ENCODE results near the gene GSTM2. TPM values are rescaled to one million over a fixed set of nuclear protein-coding genes. Genes with fewer than 3 reads are reported as not detected.
A peak's percentile ranks its signal among the peaks of the same experiment; 100 is the strongest.

The GSTM2 gene
- total and polyA plus RNA-seq, 4 donors, result 7.1 to 15.1 (median 7.9) TPM

DNA sequence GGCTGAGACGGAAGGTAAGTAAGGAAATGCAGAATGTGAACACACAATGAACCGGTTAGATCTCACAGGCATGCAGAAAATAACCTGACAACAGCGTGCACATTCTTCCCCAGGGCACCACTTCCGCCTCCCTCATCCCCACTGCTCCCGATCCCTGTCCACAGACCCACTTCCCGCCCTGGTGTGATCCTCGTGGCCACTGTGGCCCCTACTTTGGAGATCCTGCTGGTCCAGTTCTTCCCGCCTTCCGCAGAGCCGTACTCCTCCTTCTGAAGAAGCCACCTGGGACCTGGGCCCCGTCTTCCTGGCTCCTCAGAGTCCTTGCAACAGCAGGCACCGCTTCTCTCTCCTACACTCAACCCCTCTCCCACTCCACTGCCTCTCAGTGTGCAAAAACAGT is 13.3 kb upstream of the GSTM2 start:
- Histone ChIP-seq H3K27me3 (ENCODE audit: control insufficient read depth in 4 of 4, insufficient read depth in 4 of 4, low read length in 3 of 4) (no peaks in the 10 kb centered on the region), H3K9ac (ENCODE audit: low read depth in 1 of 2, low read length in 2 of 2) (no peak overlapping the region), H3K27ac (ENCODE audit: low read depth in 1 of 2, low read length in 2 of 2) (no peak overlapping the region), H3K9me3 (ENCODE audit: control insufficient read depth in 4 of 4, low read length in 3 of 4) (no peaks in the 10 kb centered on the region), H3K36me3 (ENCODE audit: control insufficient read depth in 4 of 4, insufficient read depth in 3 of 4, low read depth in 1 of 4, low read length in 3 of 4) (peaks cover 0 to 7% (median under 1%) of the 10 kb centered on the region in 4 donors), H3K4me1 (ENCODE audit: control insufficient read depth in 4 of 4, insufficient read depth in 4 of 4, low read length in 3 of 4) (peaks cover 6 to 21% (median 12%) of the 10 kb centered on the region in 4 donors), H3K4me3 (ENCODE audit: low read depth in 1 of 3, low read length in 3 of 3) (no peak overlapping the region)
- TF ChIP-seq, protein P1, sequence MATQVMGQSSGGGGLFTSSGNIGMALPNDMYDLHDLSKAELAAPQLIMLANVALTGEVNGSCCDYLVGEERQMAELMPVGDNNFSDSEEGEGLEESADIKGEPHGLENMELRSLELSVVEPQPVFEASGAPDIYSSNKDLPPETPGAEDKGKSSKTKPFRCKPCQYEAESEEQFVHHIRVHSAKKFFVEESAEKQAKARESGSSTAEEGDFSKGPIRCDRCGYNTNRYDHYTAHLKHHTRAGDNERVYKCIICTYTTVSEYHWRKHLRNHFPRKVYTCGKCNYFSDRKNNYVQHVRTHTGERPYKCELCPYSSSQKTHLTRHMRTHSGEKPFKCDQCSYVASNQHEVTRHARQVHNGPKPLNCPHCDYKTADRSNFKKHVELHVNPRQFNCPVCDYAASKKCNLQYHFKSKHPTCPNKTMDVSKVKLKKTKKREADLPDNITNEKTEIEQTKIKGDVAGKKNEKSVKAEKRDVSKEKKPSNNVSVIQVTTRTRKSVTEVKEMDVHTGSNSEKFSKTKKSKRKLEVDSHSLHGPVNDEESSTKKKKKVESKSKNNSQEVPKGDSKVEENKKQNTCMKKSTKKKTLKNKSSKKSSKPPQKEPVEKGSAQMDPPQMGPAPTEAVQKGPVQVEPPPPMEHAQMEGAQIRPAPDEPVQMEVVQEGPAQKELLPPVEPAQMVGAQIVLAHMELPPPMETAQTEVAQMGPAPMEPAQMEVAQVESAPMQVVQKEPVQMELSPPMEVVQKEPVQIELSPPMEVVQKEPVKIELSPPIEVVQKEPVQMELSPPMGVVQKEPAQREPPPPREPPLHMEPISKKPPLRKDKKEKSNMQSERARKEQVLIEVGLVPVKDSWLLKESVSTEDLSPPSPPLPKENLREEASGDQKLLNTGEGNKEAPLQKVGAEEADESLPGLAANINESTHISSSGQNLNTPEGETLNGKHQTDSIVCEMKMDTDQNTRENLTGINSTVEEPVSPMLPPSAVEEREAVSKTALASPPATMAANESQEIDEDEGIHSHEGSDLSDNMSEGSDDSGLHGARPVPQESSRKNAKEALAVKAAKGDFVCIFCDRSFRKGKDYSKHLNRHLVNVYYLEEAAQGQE (IDR thresholded peaks at IDR 0.05), result no peak
- WGBS, result 94% methylated on average over 12 of the region's 12 CpGs
- DNase-seq (ENCODE audit: low spot score), result no peak

DNA sequence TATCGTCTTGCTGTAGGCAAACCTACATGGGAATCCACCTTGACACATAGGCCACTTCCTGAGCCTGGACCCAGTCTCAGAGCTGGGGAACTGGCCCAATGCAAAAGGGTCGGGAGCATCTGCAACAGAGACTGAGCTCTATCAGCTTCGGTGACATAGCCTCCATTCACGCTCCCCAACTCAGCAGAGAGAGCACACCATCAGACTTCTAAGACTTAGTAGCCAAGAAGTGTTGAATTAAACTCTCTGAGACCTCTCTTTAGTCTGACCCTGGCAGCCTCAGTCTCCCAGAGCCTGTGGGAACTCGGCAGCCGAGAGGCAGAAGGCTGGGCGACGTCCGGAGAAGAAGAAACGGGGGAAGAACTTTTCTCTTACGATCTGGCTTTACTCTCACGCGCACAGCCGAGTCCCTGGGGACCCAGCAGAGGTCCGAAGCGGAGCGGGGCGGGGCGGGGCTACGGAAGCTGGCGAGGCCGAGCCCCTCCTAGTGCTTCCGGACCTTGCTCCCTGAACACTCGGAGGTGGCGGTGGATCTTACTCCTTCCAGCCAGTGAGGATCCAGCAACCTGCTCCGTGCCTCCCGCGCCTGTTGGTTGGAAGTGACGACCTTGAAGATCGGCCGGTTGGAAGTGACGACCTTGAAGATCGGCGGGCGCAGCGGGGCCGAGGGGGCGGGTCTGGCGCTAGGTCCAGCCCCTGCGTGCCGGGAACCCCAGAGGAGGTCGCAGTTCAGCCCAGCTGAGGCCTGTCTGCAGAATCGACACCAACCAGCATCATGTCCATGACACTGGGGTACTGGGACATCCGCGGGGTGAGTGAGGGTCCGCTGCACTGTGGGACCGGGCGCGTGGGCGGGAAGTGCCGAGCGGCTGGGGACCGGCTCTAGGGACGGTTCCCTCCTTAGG is 12.0 kb upstream of the GSTM2 start, which contains the start of gene GSTM4:
TSS of gene GSTM4 (plus strand) at position 485 of the 905 bp plus-strand sequence. CDS start at position 776, 291 bp downstream.
- H3K9me3 ChIP-seq (ENCODE audit: control insufficient read depth in 4 of 4, low read length in 3 of 4), result no peaks in the 10 kb centered on the region
- DNase-seq (ENCODE audit: low spot score), result peak; percentile 80
- peak within 1 kb of the TSS; percentile 82 to 87 for H3K27ac ChIP-seq (ENCODE audit: low read depth in 1 of 2, low read length in 2 of 2)
- peak within 1 kb of the TSS; percentile 68 to 94 for H3K9ac ChIP-seq (ENCODE audit: low read depth in 1 of 2, low read length in 2 of 2)
- no peaks in the 10 kb centered on the region for H3K27me3 ChIP-seq (ENCODE audit: control insufficient read depth in 4 of 4, insufficient read depth in 4 of 4, low read length in 3 of 4)
- 1% methylated on average over 54 of the region's 54 CpGs for WGBS
- peaks cover 0 to 17% (median 2%) of the 10 kb centered on the region in 4 donors for H3K36me3 ChIP-seq (ENCODE audit: control insufficient read depth in 4 of 4, insufficient read depth in 3 of 4, low read depth in 1 of 4, low read length in 3 of 4)
- TF ChIP-seq, protein P2, sequence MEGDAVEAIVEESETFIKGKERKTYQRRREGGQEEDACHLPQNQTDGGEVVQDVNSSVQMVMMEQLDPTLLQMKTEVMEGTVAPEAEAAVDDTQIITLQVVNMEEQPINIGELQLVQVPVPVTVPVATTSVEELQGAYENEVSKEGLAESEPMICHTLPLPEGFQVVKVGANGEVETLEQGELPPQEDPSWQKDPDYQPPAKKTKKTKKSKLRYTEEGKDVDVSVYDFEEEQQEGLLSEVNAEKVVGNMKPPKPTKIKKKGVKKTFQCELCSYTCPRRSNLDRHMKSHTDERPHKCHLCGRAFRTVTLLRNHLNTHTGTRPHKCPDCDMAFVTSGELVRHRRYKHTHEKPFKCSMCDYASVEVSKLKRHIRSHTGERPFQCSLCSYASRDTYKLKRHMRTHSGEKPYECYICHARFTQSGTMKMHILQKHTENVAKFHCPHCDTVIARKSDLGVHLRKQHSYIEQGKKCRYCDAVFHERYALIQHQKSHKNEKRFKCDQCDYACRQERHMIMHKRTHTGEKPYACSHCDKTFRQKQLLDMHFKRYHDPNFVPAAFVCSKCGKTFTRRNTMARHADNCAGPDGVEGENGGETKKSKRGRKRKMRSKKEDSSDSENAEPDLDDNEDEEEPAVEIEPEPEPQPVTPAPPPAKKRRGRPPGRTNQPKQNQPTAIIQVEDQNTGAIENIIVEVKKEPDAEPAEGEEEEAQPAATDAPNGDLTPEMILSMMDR (IDR thresholded peaks at IDR 0.05; ENCODE audit: low read depth, low read length, missing input control), result no peak
- TF ChIP-seq TAF1 (conservative IDR thresholded peaks at IDR 0.05) (peak; percentile 67), SP1 (IDR thresholded peaks at IDR 0.05) (peak; percentile 82), YY1 (IDR thresholded peaks at IDR 0.05) (peak; percentile 83), EGR1 (IDR thresholded peaks at IDR 0.05; ENCODE audit: low read depth in 2 of 2) (no peak), FOXA1 (IDR thresholded peaks at IDR 0.05) (no peak), FOXA2 (IDR thresholded peaks at IDR 0.05) (no peak), HNF4A (conservative IDR thresholded peaks at IDR 0.05) (peak; percentile 81 to 86), HNF4G (IDR thresholded peaks at IDR 0.05) (peak; percentile 81), RXRA (IDR thresholded peaks at IDR 0.05) (peak in 1 of 2 donors; percentile 56), JUND (IDR thresholded peaks at IDR 0.05) (no peak), RAD21 (IDR thresholded peaks at IDR 0.05) (peak; percentile 34 to 36), GABPA (IDR thresholded peaks at IDR 0.05 in 1 of 2, conservative IDR thresholded peaks at IDR 0.05 in 1 of 2) (peak in 1 of 2 donors; percentile 68), NR2F2 (IDR thresholded peaks at IDR 0.05) (peak; percentile 57)
- TF ChIP-seq, protein P1 (IDR thresholded peaks at IDR 0.05), result peak; percentile 56
- TF ChIP-seq, protein P3, sequence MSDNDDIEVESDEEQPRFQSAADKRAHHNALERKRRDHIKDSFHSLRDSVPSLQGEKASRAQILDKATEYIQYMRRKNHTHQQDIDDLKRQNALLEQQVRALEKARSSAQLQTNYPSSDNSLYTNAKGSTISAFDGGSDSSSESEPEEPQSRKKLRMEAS (IDR thresholded peaks at IDR 0.05), result peak; percentile 68
- TF ChIP-seq, protein P4, sequence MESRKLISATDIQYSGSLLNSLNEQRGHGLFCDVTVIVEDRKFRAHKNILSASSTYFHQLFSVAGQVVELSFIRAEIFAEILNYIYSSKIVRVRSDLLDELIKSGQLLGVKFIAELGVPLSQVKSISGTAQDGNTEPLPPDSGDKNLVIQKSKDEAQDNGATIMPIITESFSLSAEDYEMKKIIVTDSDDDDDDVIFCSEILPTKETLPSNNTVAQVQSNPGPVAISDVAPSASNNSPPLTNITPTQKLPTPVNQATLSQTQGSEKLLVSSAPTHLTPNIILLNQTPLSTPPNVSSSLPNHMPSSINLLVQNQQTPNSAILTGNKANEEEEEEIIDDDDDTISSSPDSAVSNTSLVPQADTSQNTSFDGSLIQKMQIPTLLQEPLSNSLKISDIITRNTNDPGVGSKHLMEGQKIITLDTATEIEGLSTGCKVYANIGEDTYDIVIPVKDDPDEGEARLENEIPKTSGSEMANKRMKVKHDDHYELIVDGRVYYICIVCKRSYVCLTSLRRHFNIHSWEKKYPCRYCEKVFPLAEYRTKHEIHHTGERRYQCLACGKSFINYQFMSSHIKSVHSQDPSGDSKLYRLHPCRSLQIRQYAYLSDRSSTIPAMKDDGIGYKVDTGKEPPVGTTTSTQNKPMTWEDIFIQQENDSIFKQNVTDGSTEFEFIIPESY (IDR thresholded peaks at IDR 0.05), result peak; percentile 83
- TF ChIP-seq, protein P5, sequence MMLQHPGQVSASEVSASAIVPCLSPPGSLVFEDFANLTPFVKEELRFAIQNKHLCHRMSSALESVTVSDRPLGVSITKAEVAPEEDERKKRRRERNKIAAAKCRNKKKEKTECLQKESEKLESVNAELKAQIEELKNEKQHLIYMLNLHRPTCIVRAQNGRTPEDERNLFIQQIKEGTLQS (IDR thresholded peaks at IDR 0.05), result no peak
- peaks cover 6 to 21% (median 13%) of the 10 kb centered on the region in 4 donors for H3K4me1 ChIP-seq (ENCODE audit: control insufficient read depth in 4 of 4, insufficient read depth in 4 of 4, low read length in 3 of 4)
- H3K4me3 ChIP-seq (ENCODE audit: low read depth in 1 of 3, low read length in 3 of 3), result peak within 1 kb of the TSS; percentile 69 to 95 (median 87)

All from liver (tissue), 9 donors.